HL-60 (cell line): ENCODE data around the gene PRDX1.

ENCODE experiments used
- CTCF ChIP-seq: IDR thresholded peaks from one replicate; pipeline ENCODE4 v1.5.1; 2011; ENCODE audit warnings: low read length, control low read depth, inconsistent platforms; ENCODE audit not compliant: insufficient read depth
- GABPA ChIP-seq: IDR thresholded peaks from 2 replicates; pipeline ENCODE4 v1.6.1; 2012; ENCODE audit warnings: low read depth
- POLR2AphosphoS5 ChIP-seq: IDR thresholded peaks from 2 replicates; pipeline ENCODE4 v1.6.1; 2012; ENCODE audit warnings: low read depth
- REST ChIP-seq: IDR thresholded peaks from 2 replicates; pipeline ENCODE4 v1.6.1; 2012; ENCODE audit warnings: low read depth; ENCODE audit not compliant: insufficient replicate concordance

GRCh38 chr1:45512641-45513054 is 9.0 kb downstream of the PRDX1 start:
- TF ChIP-seq CTCF: peak; percentile 92
- no peak; the same call in 1 of the 2 replicates for TF ChIP-seq POLR2AphosphoS5
- no peak for TF ChIP-seq REST
- no peak for TF ChIP-seq GABPA
